ENCODE results near the gene PTPN11.
"Not testable (repeated sequence)": the region's sequence is repeated elsewhere in the genome, so short reads cannot be mapped to it uniquely, and the experiment has no call there.

PTPN11 gene

DNA sequence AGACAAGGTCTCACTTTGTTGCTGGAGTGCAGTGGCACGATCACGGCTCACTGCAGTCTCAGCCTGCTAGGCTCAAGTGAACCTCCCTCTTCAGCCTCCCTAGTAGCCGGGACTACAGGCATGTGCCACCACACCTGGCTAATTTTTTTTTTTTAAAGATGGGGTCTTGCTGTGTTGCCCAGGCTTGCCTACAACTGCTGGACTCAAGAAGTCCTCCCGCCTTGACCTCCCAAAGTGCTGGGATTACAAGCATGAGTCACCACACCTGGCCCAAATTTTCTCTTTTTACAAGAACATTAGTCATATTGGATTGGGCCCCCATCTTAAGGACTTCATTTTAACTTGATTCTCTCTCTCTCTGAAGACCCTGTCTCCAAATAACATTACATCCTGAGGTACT lies 29.5 kb upstream of the PTPN11 start:
- TF ChIP-seq, protein P1, sequence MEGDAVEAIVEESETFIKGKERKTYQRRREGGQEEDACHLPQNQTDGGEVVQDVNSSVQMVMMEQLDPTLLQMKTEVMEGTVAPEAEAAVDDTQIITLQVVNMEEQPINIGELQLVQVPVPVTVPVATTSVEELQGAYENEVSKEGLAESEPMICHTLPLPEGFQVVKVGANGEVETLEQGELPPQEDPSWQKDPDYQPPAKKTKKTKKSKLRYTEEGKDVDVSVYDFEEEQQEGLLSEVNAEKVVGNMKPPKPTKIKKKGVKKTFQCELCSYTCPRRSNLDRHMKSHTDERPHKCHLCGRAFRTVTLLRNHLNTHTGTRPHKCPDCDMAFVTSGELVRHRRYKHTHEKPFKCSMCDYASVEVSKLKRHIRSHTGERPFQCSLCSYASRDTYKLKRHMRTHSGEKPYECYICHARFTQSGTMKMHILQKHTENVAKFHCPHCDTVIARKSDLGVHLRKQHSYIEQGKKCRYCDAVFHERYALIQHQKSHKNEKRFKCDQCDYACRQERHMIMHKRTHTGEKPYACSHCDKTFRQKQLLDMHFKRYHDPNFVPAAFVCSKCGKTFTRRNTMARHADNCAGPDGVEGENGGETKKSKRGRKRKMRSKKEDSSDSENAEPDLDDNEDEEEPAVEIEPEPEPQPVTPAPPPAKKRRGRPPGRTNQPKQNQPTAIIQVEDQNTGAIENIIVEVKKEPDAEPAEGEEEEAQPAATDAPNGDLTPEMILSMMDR (IDR thresholded peaks at IDR 0.05; ENCODE audit: low read depth, low read length), result no peak
- TF ChIP-seq, protein P2, sequence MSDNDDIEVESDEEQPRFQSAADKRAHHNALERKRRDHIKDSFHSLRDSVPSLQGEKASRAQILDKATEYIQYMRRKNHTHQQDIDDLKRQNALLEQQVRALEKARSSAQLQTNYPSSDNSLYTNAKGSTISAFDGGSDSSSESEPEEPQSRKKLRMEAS (IDR thresholded peaks at IDR 0.05; ENCODE audit: low read depth, low read length), result no peak
- TF ChIP-seq POLR2A (IDR thresholded peaks at IDR 0.05; ENCODE audit: extremely low read depth, insufficient read length), result no peak
- no peak for TF ChIP-seq MYC (IDR thresholded peaks at IDR 0.05; ENCODE audit: low read depth, low read length)
- no peak for DNase-seq (ENCODE audit: low read depth)
- no peak overlapping the region for H3K4me3 ChIP-seq (ENCODE audit: low read depth, low read length)

DNA sequence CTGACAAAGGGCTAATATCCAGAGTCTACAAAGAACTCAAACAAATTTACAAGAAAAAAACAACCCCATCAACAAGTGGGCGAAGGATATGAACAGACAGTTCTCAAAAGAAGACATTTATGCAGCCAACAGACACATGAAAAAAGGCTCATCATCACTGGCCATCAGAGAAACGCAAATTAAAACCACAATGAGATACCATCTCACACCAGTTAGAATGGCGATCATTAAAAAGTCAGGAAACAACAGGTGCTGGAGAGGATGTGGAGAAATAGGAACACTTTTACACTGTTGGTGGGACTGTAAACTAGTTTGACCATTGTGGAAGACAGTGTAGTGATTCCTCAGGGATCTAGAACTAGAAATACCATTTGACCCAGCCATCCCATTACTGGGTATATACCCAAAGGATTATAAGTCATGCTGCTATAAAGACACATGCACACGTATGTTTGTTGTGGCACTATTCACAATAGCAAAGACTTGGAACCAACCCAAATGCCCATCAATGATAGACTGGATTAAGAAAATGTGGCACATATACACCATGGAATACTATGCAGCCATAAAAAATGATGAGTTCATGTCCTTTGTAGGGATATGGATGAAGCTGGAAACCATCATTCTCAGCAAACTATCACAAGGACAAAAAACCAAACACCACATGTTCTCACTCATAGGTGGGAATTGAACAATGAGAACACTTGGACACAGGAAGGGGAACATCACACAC lies 28.7 kb upstream of the PTPN11 start:
- not testable (repeated sequence) for DNase-seq (ENCODE audit: low read depth); H3K4me3 ChIP-seq (ENCODE audit: low read depth, low read length)

DNA sequence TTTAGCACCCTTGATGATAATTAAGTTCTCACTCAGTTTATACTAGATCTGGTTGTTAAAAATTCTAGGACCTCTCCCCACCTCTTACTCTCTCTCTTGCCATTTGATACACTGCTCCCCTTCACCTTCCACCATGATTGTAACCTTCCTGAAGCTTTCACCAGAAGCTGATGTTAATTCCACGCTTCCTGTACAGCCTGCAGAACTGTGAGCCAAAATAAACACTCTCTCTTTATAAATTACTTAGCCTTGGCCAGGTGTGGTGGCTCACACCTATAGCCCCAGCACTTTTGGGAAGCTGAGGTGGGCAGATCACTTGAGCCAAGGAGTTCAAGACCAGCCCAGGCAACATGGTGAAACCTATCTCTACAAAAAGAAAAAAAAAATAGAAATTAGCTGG lies 25.4 kb upstream of the PTPN11 start:
- no peak for DNase-seq (ENCODE audit: low read depth)
- TF ChIP-seq, protein P1 (IDR thresholded peaks at IDR 0.05; ENCODE audit: low read depth, low read length), result no peak
- TF ChIP-seq, protein P2 (IDR thresholded peaks at IDR 0.05; ENCODE audit: low read depth, low read length), result no peak
- no peak for TF ChIP-seq MYC (IDR thresholded peaks at IDR 0.05; ENCODE audit: low read depth, low read length)
- no peak for TF ChIP-seq POLR2A (IDR thresholded peaks at IDR 0.05; ENCODE audit: extremely low read depth, insufficient read length)
- H3K4me3 ChIP-seq (ENCODE audit: low read depth, low read length), result no peak overlapping the region

DNA sequence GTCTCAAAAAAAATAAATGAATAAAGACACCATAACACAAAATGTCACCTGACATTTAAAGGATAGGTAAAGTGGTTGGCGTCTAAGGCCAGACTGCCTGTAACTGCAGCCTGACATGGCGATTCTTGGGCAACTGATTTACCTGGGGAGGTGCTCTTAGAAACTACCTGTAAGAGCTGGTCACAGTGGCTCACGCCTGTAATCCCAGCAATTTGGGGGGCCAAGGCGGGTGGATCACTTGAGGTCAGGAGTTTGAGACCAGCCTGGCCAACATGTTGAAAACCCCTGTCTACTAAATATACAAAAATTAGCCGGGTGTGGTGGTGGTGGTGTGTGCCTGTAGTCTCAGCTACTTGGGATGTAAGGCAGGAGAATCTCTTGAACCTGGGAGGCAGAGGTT lies 17.7 kb upstream of the PTPN11 start:
- TF ChIP-seq MYC (IDR thresholded peaks at IDR 0.05; ENCODE audit: low read depth, low read length) (no peak), POLR2A (IDR thresholded peaks at IDR 0.05; ENCODE audit: extremely low read depth, insufficient read length) (no peak)
- TF ChIP-seq, protein P2 (IDR thresholded peaks at IDR 0.05; ENCODE audit: low read depth, low read length), result no peak
- TF ChIP-seq, protein P1 (IDR thresholded peaks at IDR 0.05; ENCODE audit: low read depth, low read length), result no peak
- no peak for DNase-seq (ENCODE audit: low read depth)

DNA sequence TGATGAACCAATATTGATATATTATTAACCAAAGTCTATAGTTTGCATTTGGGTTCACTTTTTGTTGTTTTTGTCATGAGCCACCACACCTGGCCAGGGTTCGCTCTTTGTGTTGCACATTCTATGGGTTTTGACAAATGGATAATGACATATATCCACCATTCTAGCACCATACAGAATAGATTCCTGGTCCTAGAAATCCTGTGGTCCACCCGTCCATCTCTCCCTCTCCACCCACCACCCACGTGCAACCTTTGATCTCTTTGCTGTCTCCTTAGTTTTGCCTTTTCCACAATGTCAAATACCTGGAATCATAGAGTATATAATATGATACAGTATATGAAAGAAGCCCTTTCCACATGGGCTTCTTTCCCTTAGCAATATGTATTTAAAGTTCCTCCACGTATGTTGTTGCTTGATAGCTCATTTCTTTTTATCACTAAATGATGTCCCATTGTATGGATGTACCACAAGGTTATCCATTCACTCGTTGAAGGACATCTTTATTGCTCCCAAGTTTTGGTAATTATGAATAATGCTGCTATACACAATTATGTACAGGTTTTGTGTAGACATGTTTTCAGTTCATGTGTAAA lies 16.7 kb upstream of the PTPN11 start:
- H3K4me3 ChIP-seq (ENCODE audit: low read depth, low read length), result no peak overlapping the region
- DNase-seq (ENCODE audit: low read depth), result no peak
- TF ChIP-seq, protein P1 (IDR thresholded peaks at IDR 0.05; ENCODE audit: low read depth, low read length), result no peak
- TF ChIP-seq MYC (IDR thresholded peaks at IDR 0.05; ENCODE audit: low read depth, low read length) (no peak), POLR2A (IDR thresholded peaks at IDR 0.05; ENCODE audit: extremely low read depth, insufficient read length) (no peak)
- TF ChIP-seq, protein P2 (IDR thresholded peaks at IDR 0.05; ENCODE audit: low read depth, low read length), result no peak

More for the DNA sequence above, 17.7 kb upstream of the PTPN11 start:
- H3K4me3 ChIP-seq (ENCODE audit: low read depth, low read length), result no peak overlapping the region
